Panc1 (cell line): ENCODE results near the gene OGA. TPM values are rescaled to one million over a fixed set of nuclear protein-coding genes. Genes with fewer than 3 reads are reported as not detected.

Experiments used
- ATAC-seq: fragments of 200-7000 bp; cut with Tn5 transposase; 2 replicates; pipeline ENCODE4 v1.9.1; 2020; ENCODE audit warnings: mild to moderate bottlenecking, moderate library complexity
- BruUV-seq: library from RNA; stranded (reverse); fragments of 400-500 nt; replicated peaks from 2 replicates; lab custom pipeline; 2021; lab: Mats Ljungman, UMichigan
- CTCF ChIA-PET: fragments of 300-600 bp; sonication (Branson Sonifier 250); formaldehyde crosslinking; loops from one replicate; lab custom pipeline; 2022; ENCODE audit warnings: antibody characterized with exemption; lab: Charles Lee
- POLR2A ChIA-PET: fragments of 300-600 bp; sonication (Branson Sonifier 250); formaldehyde crosslinking; loops from one replicate; lab custom pipeline; 2022; ENCODE audit warnings: antibody characterized with exemption; lab: Charles Lee
- DNase-seq: peaks from one replicate; pipeline ENCODE4 v3.0.0-alpha.2; 2010; ENCODE audit warnings: low read depth, low spot score
- H3K27ac ChIP-seq: 2 replicates; pipeline ENCODE4 v1.5.1; 2011; ENCODE audit warnings: mild to moderate bottlenecking, low read length, inconsistent platforms
- H3K27me3 ChIP-seq: fragments of 200-500 bp; sonication (Bioruptor generic); 2 replicates; pipeline ENCODE4 v1.6.0; 2014; ENCODE audit warnings: low read length, inconsistent platforms; ENCODE audit not compliant: control insufficient read depth, insufficient read depth
- H3K36me3 ChIP-seq: fragments of 200-500 bp; sonication (Bioruptor generic); 2 replicates; pipeline ENCODE4 v1.5.1; 2014; ENCODE audit warnings: inconsistent platforms, mild to moderate bottlenecking, low read length, moderate library complexity; ENCODE audit not compliant: control insufficient read depth, insufficient read depth
- H3K4me1 ChIP-seq: 2 replicates; pipeline ENCODE4 v1.5.1; 2011; ENCODE audit warnings: inconsistent platforms, mild to moderate bottlenecking, low read length, moderate library complexity; ENCODE audit not compliant: control insufficient read depth, insufficient read depth
- H3K4me3 ChIP-seq, 2 experiments: 2 replicates each; pipeline ENCODE4 v1.5.1; 2011 to 2012; ENCODE audit warnings: low read depth in 2 of 2, low read length in 2 of 2, mild to moderate bottlenecking in 2 of 2, inconsistent platforms in 1 of 2, moderate library complexity in 1 of 2
- H3K9me3 ChIP-seq: fragments of 200-500 bp; sonication (Bioruptor generic); 2 replicates; pipeline ENCODE4 v1.5.1; 2014; ENCODE audit warnings: low read depth, mild to moderate bottlenecking, inconsistent platforms, low read length, moderate library complexity; ENCODE audit not compliant: control insufficient read depth, insufficient read depth
- POLR2AphosphoS5 ChIP-seq: IDR thresholded peaks from 2 replicates; pipeline ENCODE4 v1.6.1; 2012; ENCODE audit warnings: mild to moderate bottlenecking, low read depth, low read length, moderate library complexity
- SIN3A ChIP-seq: IDR thresholded peaks from 2 replicates; pipeline ENCODE4 v1.6.1; 2012; ENCODE audit warnings: low read depth, mild to moderate bottlenecking, low read length, moderate library complexity, borderline replicate concordance; ENCODE audit not compliant: insufficient read depth
- TCF7L2 ChIP-seq: IDR thresholded peaks from 2 replicates; pipeline ENCODE4 v1.6.1; 2011; ENCODE audit warnings: mild to moderate bottlenecking, low read depth, low read length, inconsistent platforms
- in situ Hi-C: cut with HindIII; loops from 2 replicates; pipeline ENCODE4 v1.10.0; 2016; ENCODE audit warnings: low sequenced_read_pairs, low pct_unique_long_range_greater_than_20kb
- intact Hi-C: fragments of 100-400 bp; cut with micrococcal nuclease; formaldehyde crosslinking; loops from one replicate; pipeline ENCODE4 v1.10.0; 2022; ENCODE audit not compliant: unreplicated experiment
- total RNA-seq: library from RNA; stranded (reverse); gene quantifications from one replicate; pipeline ENCODE4 v1.2.1, GENCODE V29; 2021; ENCODE audit not compliant: unreplicated experiment
- TF ChIP-seq, protein P1 (sequence below), 2 experiments: IDR thresholded peaks; 2 replicates each; pipeline ENCODE4 v1.6.1; 2011 to 2012; ENCODE audit warnings: low read depth in 2 of 2, control low read depth in 1 of 2, low read length in 1 of 2, mild to moderate bottlenecking in 1 of 2, moderate library complexity in 1 of 2; ENCODE audit not compliant: insufficient read depth in 1 of 2
- TF ChIP-seq, protein P2 (sequence below): fragments of 450-650 bp; IDR thresholded peaks from 2 replicates; pipeline ENCODE4 v1.5.1; 2017; ENCODE audit warnings: mild to moderate bottlenecking

OGA gene
- total RNA-seq, 1 experiment from 2014 or later = 117 TPM

GRCh38 chr10:101835362-101835761 is 17.1 kb upstream of the OGA start:
- H3K9me3 ChIP-seq = no peaks in the 10 kb centered on the region
- intact Hi-C loops (no loop called here), in situ Hi-C loops (no loop called here)
- H3K27me3 ChIP-seq = no peaks in the 10 kb centered on the region
- no peaks in the 10 kb centered on the region for H3K36me3 ChIP-seq
- ChIA-PET CTCF (interaction anchor here (1.0 to 1.6 kb wide), 2 partner anchors 174 to 215 kb away, joined by 7 to 13 read pairs; no protein-coding TSS in a partner anchor), POLR2A (no interaction called here)
- BruUV-seq = no TSS peak
- DNase-seq = no peak
- no peak overlapping the region for H3K4me3 ChIP-seq
- no peak overlapping the region for H3K27ac ChIP-seq
- peaks cover 11% of the 10 kb centered on the region for H3K4me1 ChIP-seq
- TF ChIP-seq, protein P1, sequence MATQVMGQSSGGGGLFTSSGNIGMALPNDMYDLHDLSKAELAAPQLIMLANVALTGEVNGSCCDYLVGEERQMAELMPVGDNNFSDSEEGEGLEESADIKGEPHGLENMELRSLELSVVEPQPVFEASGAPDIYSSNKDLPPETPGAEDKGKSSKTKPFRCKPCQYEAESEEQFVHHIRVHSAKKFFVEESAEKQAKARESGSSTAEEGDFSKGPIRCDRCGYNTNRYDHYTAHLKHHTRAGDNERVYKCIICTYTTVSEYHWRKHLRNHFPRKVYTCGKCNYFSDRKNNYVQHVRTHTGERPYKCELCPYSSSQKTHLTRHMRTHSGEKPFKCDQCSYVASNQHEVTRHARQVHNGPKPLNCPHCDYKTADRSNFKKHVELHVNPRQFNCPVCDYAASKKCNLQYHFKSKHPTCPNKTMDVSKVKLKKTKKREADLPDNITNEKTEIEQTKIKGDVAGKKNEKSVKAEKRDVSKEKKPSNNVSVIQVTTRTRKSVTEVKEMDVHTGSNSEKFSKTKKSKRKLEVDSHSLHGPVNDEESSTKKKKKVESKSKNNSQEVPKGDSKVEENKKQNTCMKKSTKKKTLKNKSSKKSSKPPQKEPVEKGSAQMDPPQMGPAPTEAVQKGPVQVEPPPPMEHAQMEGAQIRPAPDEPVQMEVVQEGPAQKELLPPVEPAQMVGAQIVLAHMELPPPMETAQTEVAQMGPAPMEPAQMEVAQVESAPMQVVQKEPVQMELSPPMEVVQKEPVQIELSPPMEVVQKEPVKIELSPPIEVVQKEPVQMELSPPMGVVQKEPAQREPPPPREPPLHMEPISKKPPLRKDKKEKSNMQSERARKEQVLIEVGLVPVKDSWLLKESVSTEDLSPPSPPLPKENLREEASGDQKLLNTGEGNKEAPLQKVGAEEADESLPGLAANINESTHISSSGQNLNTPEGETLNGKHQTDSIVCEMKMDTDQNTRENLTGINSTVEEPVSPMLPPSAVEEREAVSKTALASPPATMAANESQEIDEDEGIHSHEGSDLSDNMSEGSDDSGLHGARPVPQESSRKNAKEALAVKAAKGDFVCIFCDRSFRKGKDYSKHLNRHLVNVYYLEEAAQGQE (IDR thresholded peaks at IDR 0.05; ENCODE audit: insufficient read depth in 1 of 2, low read depth in 2 of 2, low read length in 1 of 2) = no peak
- TF ChIP-seq, protein P2, sequence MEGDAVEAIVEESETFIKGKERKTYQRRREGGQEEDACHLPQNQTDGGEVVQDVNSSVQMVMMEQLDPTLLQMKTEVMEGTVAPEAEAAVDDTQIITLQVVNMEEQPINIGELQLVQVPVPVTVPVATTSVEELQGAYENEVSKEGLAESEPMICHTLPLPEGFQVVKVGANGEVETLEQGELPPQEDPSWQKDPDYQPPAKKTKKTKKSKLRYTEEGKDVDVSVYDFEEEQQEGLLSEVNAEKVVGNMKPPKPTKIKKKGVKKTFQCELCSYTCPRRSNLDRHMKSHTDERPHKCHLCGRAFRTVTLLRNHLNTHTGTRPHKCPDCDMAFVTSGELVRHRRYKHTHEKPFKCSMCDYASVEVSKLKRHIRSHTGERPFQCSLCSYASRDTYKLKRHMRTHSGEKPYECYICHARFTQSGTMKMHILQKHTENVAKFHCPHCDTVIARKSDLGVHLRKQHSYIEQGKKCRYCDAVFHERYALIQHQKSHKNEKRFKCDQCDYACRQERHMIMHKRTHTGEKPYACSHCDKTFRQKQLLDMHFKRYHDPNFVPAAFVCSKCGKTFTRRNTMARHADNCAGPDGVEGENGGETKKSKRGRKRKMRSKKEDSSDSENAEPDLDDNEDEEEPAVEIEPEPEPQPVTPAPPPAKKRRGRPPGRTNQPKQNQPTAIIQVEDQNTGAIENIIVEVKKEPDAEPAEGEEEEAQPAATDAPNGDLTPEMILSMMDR = no peak
- no peak for TF ChIP-seq POLR2AphosphoS5
- TF ChIP-seq TCF7L2 = no peak
- no peak for TF ChIP-seq SIN3A
- ATAC-seq = no peak

GRCh38 chr10:101834341-101834740 is 16.1 kb upstream of the OGA start:
- Histone ChIP-seq H3K4me1 (peaks cover 12% of the 10 kb centered on the region), H3K27me3 (no peaks in the 10 kb centered on the region), H3K4me3 (no peak overlapping the region), H3K36me3 (no peaks in the 10 kb centered on the region), H3K27ac (no peak overlapping the region), H3K9me3 (no peaks in the 10 kb centered on the region)
- CTCF ChIA-PET = no interaction called here
- DNase-seq (no peak), ATAC-seq (no peak)
- intact Hi-C loops (no loop called here), in situ Hi-C loops (no loop called here)
- TF ChIP-seq TCF7L2 = no peak
- TF ChIP-seq, protein P2 = no peak
- TF ChIP-seq, protein P1 (IDR thresholded peaks at IDR 0.05; ENCODE audit: insufficient read depth in 1 of 2, low read depth in 2 of 2, low read length in 1 of 2) = no peak
- POLR2A ChIA-PET = no interaction called here
- no TSS peak for BruUV-seq
